AG04449 (cell line): ENCODE data around the gene DAB2IP.

Experiments
- CTCF ChIA-PET: fragments of 350-600 bp; formaldehyde crosslinking; extraction: SDS; loops from one replicate; lab custom pipeline; 2021; ENCODE audit warnings: antibody characterized with exemption; lab: Yijun Ruan, JAX
- POLR2A ChIA-PET: fragments of 400-600, 350-600 bp; formaldehyde crosslinking; extraction: SDS; loops from one replicate; lab custom pipeline; 2020; ENCODE audit warnings: antibody characterized with exemption, inconsistent platforms; lab: Yijun Ruan, JAX
- DNase-seq: peaks from one replicate; pipeline ENCODE4 v3.0.0-alpha.2; 2010; ENCODE audit warnings: low read depth, low spot score
- H3K4me3 ChIP-seq: 2 replicates; pipeline ENCODE4 v1.5.1; 2011; ENCODE audit warnings: low read depth, mild to moderate bottlenecking, control low read depth, low read length
- TF ChIP-seq, protein P1 (sequence below): IDR thresholded peaks from one replicate; pipeline ENCODE4 v1.5.1; 2011; ENCODE audit warnings: mild to moderate bottlenecking, moderate library complexity, low read length, control low read depth, inconsistent platforms; ENCODE audit not compliant: insufficient read depth; ENCODE audit errors: missing control alignments

Gene DAB2IP

DNA sequence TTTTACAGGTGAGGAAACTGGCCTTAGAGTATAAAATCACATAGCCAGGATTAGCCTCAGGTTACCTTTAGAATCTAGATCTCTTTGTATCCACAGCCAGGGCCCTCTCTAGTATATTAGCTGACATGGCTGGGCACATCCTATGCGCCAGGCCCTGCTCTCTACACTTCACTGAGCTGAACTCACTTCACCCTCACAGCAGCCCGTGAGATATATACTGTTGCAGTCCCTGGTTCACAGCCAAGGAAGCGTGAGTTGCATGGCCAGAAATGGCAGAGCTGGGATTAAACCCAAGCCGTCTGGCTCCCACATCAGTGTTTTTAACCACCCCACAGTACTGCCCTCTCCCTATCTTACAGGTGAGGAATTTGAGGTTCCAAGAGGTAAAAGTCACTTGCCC, 58.4 kb downstream of the DAB2IP start:
- TF ChIP-seq, protein P1, sequence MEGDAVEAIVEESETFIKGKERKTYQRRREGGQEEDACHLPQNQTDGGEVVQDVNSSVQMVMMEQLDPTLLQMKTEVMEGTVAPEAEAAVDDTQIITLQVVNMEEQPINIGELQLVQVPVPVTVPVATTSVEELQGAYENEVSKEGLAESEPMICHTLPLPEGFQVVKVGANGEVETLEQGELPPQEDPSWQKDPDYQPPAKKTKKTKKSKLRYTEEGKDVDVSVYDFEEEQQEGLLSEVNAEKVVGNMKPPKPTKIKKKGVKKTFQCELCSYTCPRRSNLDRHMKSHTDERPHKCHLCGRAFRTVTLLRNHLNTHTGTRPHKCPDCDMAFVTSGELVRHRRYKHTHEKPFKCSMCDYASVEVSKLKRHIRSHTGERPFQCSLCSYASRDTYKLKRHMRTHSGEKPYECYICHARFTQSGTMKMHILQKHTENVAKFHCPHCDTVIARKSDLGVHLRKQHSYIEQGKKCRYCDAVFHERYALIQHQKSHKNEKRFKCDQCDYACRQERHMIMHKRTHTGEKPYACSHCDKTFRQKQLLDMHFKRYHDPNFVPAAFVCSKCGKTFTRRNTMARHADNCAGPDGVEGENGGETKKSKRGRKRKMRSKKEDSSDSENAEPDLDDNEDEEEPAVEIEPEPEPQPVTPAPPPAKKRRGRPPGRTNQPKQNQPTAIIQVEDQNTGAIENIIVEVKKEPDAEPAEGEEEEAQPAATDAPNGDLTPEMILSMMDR = no peak
- POLR2A ChIA-PET = no interaction called here

DNA sequence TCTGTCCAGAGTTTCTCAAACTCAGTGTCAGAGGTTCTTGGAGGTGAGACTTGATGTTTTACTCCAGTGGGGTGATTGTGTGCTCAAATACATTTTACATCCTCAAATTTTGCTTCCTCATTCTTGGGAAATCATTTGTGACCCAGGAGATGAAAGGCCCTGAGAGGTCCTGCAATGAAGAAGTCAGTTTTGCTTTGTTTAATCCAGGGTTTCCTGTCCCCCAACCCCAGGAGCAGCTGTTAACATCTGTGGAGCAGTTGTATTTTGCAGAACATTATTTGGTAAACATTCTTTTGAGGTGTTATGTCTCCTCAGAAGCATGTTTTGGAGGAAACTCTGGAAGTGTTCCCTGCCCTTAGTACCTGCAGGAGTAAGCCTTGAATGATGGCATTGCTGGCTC, 59.8 kb downstream of the DAB2IP start:
- TF ChIP-seq, protein P1 = no peak
- no peak overlapping the region for H3K4me3 ChIP-seq
- ChIA-PET POLR2A (no interaction called here), CTCF (interaction anchor here (1.0 to 1.9 kb wide), 2 partner anchors 23 to 165 kb away, joined by 3 to 5 read pairs; no protein-coding TSS in a partner anchor)
- no peak for DNase-seq

More for the DNA sequence above, 58.4 kb downstream of the DAB2IP start:
- CTCF ChIA-PET = interaction anchor here (0.8 to 2.2 kb wide), 3 partner anchors 10 to 281 kb away, joined by 3 to 6 read pairs (median 6); no protein-coding TSS in a partner anchor
- DNase-seq = no peak
- H3K4me3 ChIP-seq = no peak overlapping the region

DNA sequence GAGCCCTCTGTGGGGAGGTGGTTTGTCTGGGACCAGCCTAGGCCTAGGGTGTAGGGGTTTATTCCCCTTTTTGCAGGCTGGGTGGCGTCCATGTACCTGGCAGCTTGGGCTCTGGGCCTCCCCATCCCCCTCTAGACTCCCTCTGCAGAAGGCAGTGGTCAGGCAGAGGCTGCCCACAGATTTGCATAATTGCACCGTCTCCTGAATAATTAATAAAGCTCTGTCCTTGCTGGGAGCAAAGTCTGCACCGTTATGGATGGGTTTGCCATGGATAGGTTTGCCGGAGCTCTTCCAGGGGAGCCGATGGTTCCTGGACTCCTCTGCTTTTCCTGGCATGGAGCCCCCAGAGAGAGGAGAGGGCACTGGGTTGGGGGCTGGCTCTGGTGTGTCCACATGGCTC, 60.4 kb downstream of the DAB2IP start:
- ChIA-PET CTCF (interaction anchor here (0.6 to 1.9 kb wide), 3 partner anchors 22 to 281 kb away, joined by 3 to 5 read pairs (median 3); no protein-coding TSS in a partner anchor), POLR2A (no interaction called here)
- DNase-seq = no peak
- no peak overlapping the region for H3K4me3 ChIP-seq
- TF ChIP-seq, protein P1 = no peak

DNA sequence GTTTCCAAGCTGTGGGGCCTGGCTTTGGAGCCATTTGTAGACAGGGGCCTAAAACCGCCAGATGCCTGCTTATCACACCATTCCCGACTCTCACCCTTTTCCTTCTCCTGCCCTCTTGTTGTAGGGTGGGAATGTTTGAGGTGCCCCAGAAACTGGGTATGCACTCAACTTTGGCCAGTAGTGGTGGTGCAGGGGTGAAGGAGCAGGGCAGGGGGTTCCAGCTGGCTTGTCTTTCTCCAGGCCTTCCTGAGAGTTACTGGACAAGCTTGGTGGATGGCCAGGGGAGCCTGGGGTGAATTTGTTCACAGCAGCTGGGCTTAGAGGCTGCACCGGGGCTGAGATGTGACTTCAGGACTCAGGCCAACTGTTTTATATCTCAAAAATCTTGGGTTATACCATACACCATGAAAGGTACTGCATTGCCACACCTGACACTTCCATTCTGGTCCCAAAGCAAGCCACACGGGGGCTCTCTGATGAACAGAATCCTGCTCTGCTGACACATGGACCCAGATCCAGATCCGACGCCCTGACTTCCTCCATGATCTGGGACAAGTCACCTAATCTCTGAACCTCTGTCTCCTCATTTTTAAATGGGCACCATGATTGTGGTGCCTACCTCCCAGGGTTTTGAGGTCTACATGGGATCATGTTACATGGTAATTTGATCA, 62.1 kb downstream of the DAB2IP start:
- ChIA-PET CTCF (interaction anchor here (1.9 kb wide), 1 partner anchor 8 kb away, joined by 5 read pairs; no protein-coding TSS in a partner anchor), POLR2A (no interaction called here)
- no peak overlapping the region for H3K4me3 ChIP-seq
- no peak for DNase-seq
- TF ChIP-seq, protein P1 = no peak

GRCh38 chr9:121714075-121714705, 62.8 kb downstream of the DAB2IP start:
- no peak overlapping the region for H3K4me3 ChIP-seq
- POLR2A ChIA-PET = no interaction called here
- no peak for DNase-seq
- TF ChIP-seq, protein P1 = no peak
- CTCF ChIA-PET = interaction anchor here (1.9 kb wide), 1 partner anchor 7 kb away, joined by 5 read pairs; no protein-coding TSS in a partner anchor

DNA sequence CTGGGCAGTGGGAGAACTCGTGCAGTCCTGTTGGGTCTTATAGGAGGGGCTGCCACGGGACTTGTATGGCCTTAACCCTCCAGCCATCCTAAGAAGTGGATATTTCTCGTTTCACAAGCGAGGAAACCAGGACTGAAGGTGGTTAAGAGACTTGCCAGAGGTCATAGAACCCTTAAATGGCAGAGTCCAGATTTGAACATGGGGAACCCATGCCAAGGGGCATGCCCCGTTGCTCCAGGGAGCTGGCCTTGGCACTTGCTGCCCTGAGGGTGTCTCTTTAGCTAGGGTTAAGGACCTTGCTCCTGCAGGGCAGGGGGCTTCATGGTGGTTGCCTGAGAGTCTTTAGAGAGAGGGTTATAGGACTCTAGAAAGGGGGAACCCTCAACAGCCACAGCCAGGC, 63.4 kb downstream of the DAB2IP start:
- no peak overlapping the region for H3K4me3 ChIP-seq
- CTCF ChIA-PET = no interaction called here
- DNase-seq = no peak
- POLR2A ChIA-PET = no interaction called here
- TF ChIP-seq, protein P1 = no peak
